Liver (tissue), 9 donors: ENCODE data around the gene SCAF1. TPM values are rescaled to one million over a fixed set of nuclear protein-coding genes. Genes with fewer than 3 reads are reported as not detected.

Source experiments
- DNase-seq: peaks from one replicate; pipeline ENCODE4 v3.0.0-alpha.2; 2017; ENCODE audit warnings: low spot score
- H3K27ac ChIP-seq, 2 donors: one replicate each; pipeline ENCODE4 v1.7.0; 2013; ENCODE audit warnings: inconsistent platforms in 2 of 2, low read length in 2 of 2, control low read depth in 1 of 2, low read depth in 1 of 2, mild to moderate bottlenecking in 1 of 2
- H3K27me3 ChIP-seq, 4 donors: one replicate each; pipeline versions ENCODE4 v1.6.1 to v1.7.0; 2013; ENCODE audit warnings: low read length in 3 of 4, inconsistent platforms in 1 of 4, mild to moderate bottlenecking in 1 of 4, moderate library complexity in 1 of 4; ENCODE audit not compliant: control insufficient read depth in 4 of 4, insufficient read depth in 4 of 4
- H3K36me3 ChIP-seq, 4 donors: one replicate each; pipeline versions ENCODE4 v1.6.1 to v1.7.0; 2013; ENCODE audit warnings: low read length in 3 of 4, mild to moderate bottlenecking in 3 of 4, low read depth in 1 of 4, moderate library complexity in 1 of 4; ENCODE audit not compliant: control insufficient read depth in 4 of 4, insufficient read depth in 3 of 4
- H3K4me1 ChIP-seq, 4 donors: one replicate each; pipeline versions ENCODE4 v1.6.1 to v1.7.0; 2013; ENCODE audit warnings: low read length in 3 of 4, mild to moderate bottlenecking in 3 of 4, moderate library complexity in 1 of 4; ENCODE audit not compliant: control insufficient read depth in 4 of 4, insufficient read depth in 4 of 4
- H3K4me3 ChIP-seq, 3 donors: one replicate each; pipeline versions ENCODE4 v1.6.1 to v1.7.0; 2013; ENCODE audit warnings: low read length in 3 of 3, control low read depth in 1 of 3, low read depth in 1 of 3, mild to moderate bottlenecking in 1 of 3
- H3K9ac ChIP-seq, 2 donors: one replicate each; pipeline ENCODE4 v1.7.0; 2013; ENCODE audit warnings: low read length in 2 of 2, mild to moderate bottlenecking in 2 of 2, moderate library complexity in 2 of 2, control low read depth in 1 of 2, low read depth in 1 of 2
- H3K9me3 ChIP-seq, 4 donors: one replicate each; pipeline versions ENCODE4 v1.6.1 to v1.7.0; 2013; ENCODE audit warnings: low read length in 3 of 4; ENCODE audit not compliant: control insufficient read depth in 4 of 4
- ATF3 ChIP-seq: IDR thresholded peaks from 2 replicates; pipeline ENCODE4 v1.6.1; 2016; ENCODE audit warnings: antibody characterized with exemption
- CTCF ChIP-seq: fragments of 150-350 bp; IDR thresholded peaks from 2 replicates; pipeline ENCODE4 v1.5.1; 2017; ENCODE audit warnings: improper control_type of control experiment, low read depth, low read length; ENCODE audit not compliant: missing input control
- EGR1 ChIP-seq, 2 donors: IDR thresholded peaks; 2 replicates each; pipeline ENCODE4 v1.6.1; 2016 to 2018; ENCODE audit warnings: antibody characterized with exemption in 2 of 2, low read depth in 2 of 2
- FOXA1 ChIP-seq: IDR thresholded peaks from 2 replicates; pipeline ENCODE4 v1.6.1; 2016; ENCODE audit warnings: antibody characterized with exemption
- FOXA2 ChIP-seq: IDR thresholded peaks from 2 replicates; pipeline ENCODE4 v1.6.1; 2016; ENCODE audit warnings: antibody characterized with exemption
- GABPA ChIP-seq, 2 donors: IDR thresholded peaks in 1 of 2; conservative IDR thresholded peaks in 1 of 2; 2 replicates each; pipeline ENCODE4 v1.6.1; 2016; ENCODE audit warnings: antibody characterized with exemption in 2 of 2, mild to moderate bottlenecking in 1 of 2, moderate library complexity in 1 of 2
- HNF4A ChIP-seq, 2 donors: conservative IDR thresholded peaks; 2 replicates each; pipeline ENCODE4 v1.6.1; 2016; ENCODE audit warnings: antibody characterized with exemption in 2 of 2, mild to moderate bottlenecking in 2 of 2
- HNF4G ChIP-seq: IDR thresholded peaks from 2 replicates; pipeline ENCODE4 v1.6.1; 2016; ENCODE audit warnings: antibody characterized with exemption
- JUND ChIP-seq, 2 donors: IDR thresholded peaks; 2 replicates each; pipeline ENCODE4 v1.6.1; 2016; ENCODE audit warnings: antibody characterized with exemption in 2 of 2
- MAX ChIP-seq: IDR thresholded peaks from 2 replicates; pipeline ENCODE4 v1.6.1; 2016; ENCODE audit warnings: antibody characterized with exemption
- NR2F2 ChIP-seq: IDR thresholded peaks from 2 replicates; pipeline ENCODE4 v1.6.1; 2016; ENCODE audit warnings: antibody characterized with exemption
- RAD21 ChIP-seq, 2 donors: IDR thresholded peaks; 2 replicates each; pipeline ENCODE4 v1.6.1; 2016; ENCODE audit warnings: antibody characterized with exemption in 2 of 2, mild to moderate bottlenecking in 2 of 2
- RXRA ChIP-seq, 2 donors: IDR thresholded peaks; 2 replicates each; pipeline ENCODE4 v1.6.1; 2017 to 2018; ENCODE audit warnings: antibody characterized with exemption in 2 of 2, mild to moderate bottlenecking in 1 of 2
- SP1 ChIP-seq: IDR thresholded peaks from 2 replicates; pipeline ENCODE4 v1.6.1; 2018; ENCODE audit warnings: antibody characterized with exemption, mild to moderate bottlenecking
- TAF1 ChIP-seq: conservative IDR thresholded peaks from 2 replicates; pipeline ENCODE4 v1.6.1; 2016; ENCODE audit warnings: antibody characterized with exemption, mild to moderate bottlenecking
- YY1 ChIP-seq: IDR thresholded peaks from 2 replicates; pipeline ENCODE4 v1.6.1; 2016; ENCODE audit warnings: antibody characterized with exemption, mild to moderate bottlenecking
- ZBTB33 ChIP-seq: IDR thresholded peaks from 2 replicates; pipeline ENCODE4 v1.6.1; 2016; ENCODE audit warnings: antibody characterized with exemption
- WGBS: extraction: QIAGEN DNeasy Blood & Tissue Kit; methylation state at CpG from one replicate; pipeline ENCODE4 v1.1.7; 2013; 5-methylcytosine and 5-hydroxymethylcytosine counted together
- polyA plus RNA-seq, 2 donors: library from polyadenylated mRNA; stranded (reverse) in 1 of 2; unstranded in 1 of 2; fragments of 200-250 nt in 1 of 2; fragments of >200 nt in 1 of 2; fragmentation: Nextera tagmentation in 1 of 2; extraction: Ambion mirVana in 1 of 2; gene quantifications; one replicate each; pipeline versions ENCODE4 v1.2.1 to v1.2.3, GENCODE V29; 2013 to 2015
- total RNA-seq, 2 donors: library from RNA; depleted of rRNA; stranded (reverse); fragments of >200 nt; gene quantifications; one replicate each; pipeline ENCODE4 v1.2.3, GENCODE V29; 2014
- TF ChIP-seq, protein P1 (sequence below): IDR thresholded peaks from 2 replicates; pipeline ENCODE4 v1.6.1; 2016; ENCODE audit warnings: antibody characterized with exemption, mild to moderate bottlenecking
- donor health status: healthy.
- donor health status: healthy.
- donor health status: healthy.
- donor health status: healthy.
- donor health status: healthy.

The SCAF1 gene
- total and polyA plus RNA-seq, 4 donors = 4.6 to 17.6 (median 9.9) TPM

DNA sequence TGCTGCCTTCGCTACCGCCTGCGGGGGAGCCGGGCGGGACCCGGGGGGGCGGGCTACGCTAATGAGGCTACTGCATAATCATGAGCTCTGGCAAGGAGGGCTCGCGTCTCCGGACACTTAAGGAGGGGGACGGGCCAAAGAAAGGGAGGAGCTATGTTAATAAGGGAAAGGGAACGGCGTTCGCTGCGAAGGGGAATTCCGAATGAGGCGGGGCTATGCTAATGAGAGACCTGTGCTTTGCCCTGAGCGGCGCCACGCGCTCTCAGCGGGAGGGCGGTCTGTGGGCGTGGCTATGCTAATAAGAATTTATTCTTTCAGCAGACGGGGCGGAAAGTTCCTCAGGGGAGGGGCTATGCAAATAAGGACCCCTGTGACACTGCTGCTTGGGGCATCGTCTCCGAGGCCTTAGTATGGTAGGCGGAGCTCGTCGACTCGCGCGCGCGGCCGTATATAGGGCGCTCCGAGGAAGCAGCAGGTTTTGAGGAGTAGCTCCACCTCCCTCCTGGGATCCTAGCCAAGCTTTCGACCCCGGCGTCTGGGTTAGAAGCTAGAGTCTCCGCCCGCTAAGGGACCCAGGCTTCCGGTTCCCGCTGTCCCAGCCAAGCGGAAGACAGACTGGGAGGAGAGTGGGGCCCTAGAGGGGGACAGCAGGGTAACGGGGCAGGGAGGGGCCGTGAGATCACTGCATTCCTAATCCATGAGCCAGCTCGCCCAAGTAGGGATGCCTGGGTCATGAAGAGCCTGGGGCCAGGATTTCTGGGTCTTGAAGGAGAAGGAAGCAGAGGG lies 1.7 kb upstream of the SCAF1 start, which contains the start of gene RRAS:
RRAS (minus strand) TSS at position 31 of the 786 bp plus-strand sequence. CDS start 45 bp downstream, outside the sequence.
- under 1% methylated on average over 51 of the region's 51 CpGs for WGBS
- peaks cover 4 to 30% (median 17%) of the 10 kb centered on the region in 4 donors for H3K4me1 ChIP-seq
- no peaks in the 10 kb centered on the region for H3K9me3 ChIP-seq
- peak within 1 kb of the TSS; percentile 50 to 64 (median 52) for H3K4me3 ChIP-seq
- no peaks in the 10 kb centered on the region for H3K27me3 ChIP-seq
- H3K9ac ChIP-seq = peak within 1 kb of the TSS; percentile 77 to 82
- H3K27ac ChIP-seq = peak within 1 kb of the TSS; percentile 93 to 98
- TF ChIP-seq HNF4A (conservative IDR thresholded peaks at IDR 0.05) (peak; percentile 56 to 62), ZBTB33 (peak; percentile 34), CTCF (no peak), FOXA2 (peak; percentile 73), YY1 (peak; percentile 83), EGR1 (IDR thresholded peaks at IDR 0.05; ENCODE audit: low read depth in 2 of 2) (peak in 1 of 2 donors; percentile 53), MAX (peak; percentile 78), RXRA (IDR thresholded peaks at IDR 0.05) (peak; percentile 65 to 74), ATF3 (no peak), JUND (IDR thresholded peaks at IDR 0.05) (peak; percentile 82 to 91), RAD21 (IDR thresholded peaks at IDR 0.05) (peak in 1 of 2 donors; percentile 37), NR2F2 (peak; percentile 88), TAF1 (peak; percentile 82), HNF4G (peak; percentile 24), SP1 (peak; percentile 97), GABPA (IDR thresholded peaks at IDR 0.05 in 1 of 2, conservative IDR thresholded peaks at IDR 0.05 in 1 of 2) (peak; percentile 70 to 87), FOXA1 (peak; percentile 56)
- TF ChIP-seq, protein P1, sequence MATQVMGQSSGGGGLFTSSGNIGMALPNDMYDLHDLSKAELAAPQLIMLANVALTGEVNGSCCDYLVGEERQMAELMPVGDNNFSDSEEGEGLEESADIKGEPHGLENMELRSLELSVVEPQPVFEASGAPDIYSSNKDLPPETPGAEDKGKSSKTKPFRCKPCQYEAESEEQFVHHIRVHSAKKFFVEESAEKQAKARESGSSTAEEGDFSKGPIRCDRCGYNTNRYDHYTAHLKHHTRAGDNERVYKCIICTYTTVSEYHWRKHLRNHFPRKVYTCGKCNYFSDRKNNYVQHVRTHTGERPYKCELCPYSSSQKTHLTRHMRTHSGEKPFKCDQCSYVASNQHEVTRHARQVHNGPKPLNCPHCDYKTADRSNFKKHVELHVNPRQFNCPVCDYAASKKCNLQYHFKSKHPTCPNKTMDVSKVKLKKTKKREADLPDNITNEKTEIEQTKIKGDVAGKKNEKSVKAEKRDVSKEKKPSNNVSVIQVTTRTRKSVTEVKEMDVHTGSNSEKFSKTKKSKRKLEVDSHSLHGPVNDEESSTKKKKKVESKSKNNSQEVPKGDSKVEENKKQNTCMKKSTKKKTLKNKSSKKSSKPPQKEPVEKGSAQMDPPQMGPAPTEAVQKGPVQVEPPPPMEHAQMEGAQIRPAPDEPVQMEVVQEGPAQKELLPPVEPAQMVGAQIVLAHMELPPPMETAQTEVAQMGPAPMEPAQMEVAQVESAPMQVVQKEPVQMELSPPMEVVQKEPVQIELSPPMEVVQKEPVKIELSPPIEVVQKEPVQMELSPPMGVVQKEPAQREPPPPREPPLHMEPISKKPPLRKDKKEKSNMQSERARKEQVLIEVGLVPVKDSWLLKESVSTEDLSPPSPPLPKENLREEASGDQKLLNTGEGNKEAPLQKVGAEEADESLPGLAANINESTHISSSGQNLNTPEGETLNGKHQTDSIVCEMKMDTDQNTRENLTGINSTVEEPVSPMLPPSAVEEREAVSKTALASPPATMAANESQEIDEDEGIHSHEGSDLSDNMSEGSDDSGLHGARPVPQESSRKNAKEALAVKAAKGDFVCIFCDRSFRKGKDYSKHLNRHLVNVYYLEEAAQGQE = peak; percentile 68
- DNase-seq = peak; percentile 99
- H3K36me3 ChIP-seq = peaks cover 0 to 2% (median 0%) of the 10 kb centered on the region in 4 donors
